ENCODE results near the gene EIF3J.
"Not testable (repeated sequence)": the region's sequence is repeated elsewhere in the genome, so short reads cannot be mapped to it uniquely, and the experiment has no call there.

The EIF3J gene

DNA sequence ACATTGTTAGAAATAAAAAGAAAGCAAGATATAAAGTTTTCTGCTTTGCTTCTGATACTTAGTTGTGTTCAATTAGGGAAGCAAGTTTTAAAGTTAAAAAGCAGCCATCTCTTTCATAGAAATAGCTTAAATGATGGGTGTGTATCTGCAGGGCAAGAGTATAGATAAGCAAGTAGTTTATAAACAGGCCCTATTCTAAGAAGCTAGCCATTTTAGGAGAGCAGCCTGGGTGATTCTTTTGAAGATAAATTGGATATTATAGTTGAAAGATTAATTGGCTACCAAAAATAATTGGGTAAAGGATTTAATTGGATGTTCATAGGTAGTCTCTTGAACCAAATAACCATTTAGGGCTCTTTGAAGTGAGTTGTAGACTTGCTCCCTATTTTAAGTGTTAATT is 5.6 kb downstream of the EIF3J start:
- H3K4me3 ChIP-seq (replicated peaks; ENCODE audit: low read depth, low read length), result no peak overlapping the region
- DNase-seq (ENCODE audit: low read depth), result no peak
- TF ChIP-seq, protein P1, sequence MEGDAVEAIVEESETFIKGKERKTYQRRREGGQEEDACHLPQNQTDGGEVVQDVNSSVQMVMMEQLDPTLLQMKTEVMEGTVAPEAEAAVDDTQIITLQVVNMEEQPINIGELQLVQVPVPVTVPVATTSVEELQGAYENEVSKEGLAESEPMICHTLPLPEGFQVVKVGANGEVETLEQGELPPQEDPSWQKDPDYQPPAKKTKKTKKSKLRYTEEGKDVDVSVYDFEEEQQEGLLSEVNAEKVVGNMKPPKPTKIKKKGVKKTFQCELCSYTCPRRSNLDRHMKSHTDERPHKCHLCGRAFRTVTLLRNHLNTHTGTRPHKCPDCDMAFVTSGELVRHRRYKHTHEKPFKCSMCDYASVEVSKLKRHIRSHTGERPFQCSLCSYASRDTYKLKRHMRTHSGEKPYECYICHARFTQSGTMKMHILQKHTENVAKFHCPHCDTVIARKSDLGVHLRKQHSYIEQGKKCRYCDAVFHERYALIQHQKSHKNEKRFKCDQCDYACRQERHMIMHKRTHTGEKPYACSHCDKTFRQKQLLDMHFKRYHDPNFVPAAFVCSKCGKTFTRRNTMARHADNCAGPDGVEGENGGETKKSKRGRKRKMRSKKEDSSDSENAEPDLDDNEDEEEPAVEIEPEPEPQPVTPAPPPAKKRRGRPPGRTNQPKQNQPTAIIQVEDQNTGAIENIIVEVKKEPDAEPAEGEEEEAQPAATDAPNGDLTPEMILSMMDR (IDR thresholded peaks at IDR 0.05; ENCODE audit: low read length, missing control alignments), result no peak

DNA sequence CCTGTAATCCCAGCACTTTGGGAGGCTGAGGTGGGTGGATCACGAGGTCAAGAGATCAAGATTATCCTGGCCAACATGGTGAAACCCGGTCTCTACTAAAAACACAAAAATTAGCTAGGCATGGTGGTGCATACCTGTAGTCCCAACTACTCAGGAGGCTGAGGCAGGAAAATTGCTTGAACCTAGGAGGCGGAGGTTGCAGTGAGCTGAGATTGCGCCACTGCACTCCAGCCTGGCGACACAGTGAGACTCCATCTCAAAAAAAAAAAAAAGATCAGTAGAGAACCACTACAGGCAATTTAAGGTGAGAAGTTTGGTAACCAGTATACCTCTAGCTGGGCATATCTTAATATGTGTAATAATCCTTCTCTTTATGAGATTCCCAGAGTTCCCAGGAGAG is 7.8 kb downstream of the EIF3J start:
- not testable (repeated sequence) for H3K4me3 ChIP-seq (replicated peaks; ENCODE audit: low read depth, low read length); DNase-seq (ENCODE audit: low read depth)

DNA sequence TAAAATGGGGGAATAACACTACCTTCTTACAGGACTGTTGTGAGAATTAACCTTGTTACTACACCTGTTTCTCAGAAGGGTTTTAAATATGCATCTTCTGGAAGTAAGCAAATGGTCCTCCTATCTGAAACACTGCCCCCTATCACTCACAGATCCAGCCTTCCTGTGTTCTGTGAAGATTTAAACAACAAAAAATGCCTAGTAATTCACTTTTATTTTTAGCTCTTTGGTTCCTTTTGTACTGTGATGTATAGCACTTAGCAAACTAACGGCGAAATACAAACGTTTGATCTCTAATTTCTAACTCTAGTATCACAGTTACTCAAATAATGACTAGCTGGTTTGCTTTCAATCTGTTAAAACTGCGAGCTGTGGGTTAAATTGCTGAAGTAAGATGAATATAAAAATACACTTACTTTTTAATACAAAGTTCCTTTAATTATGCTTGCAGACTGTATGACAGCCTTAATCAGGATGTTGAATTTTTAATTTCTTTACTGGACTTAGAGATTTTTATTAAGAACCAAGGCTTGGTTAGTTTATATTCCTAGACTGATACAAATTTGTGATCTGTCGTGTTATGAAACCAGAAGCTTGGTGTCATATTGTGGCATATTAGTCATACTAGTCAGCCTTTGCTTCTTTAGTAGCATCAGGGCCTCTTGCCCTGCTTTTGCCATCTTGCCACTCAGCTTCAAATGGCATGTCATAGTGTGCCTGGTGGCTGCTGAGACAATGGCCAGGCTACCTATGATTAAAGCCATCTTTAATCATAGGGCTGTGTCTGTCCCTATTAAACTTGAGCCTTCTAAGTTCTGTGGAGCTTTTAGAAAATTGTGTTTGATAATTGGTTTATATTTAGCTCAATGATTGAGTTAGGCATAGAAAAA is 9.2 kb downstream of the EIF3J start:
- no peak overlapping the region for H3K4me3 ChIP-seq (replicated peaks; ENCODE audit: low read depth, low read length)
- TF ChIP-seq, protein P1 (IDR thresholded peaks at IDR 0.05; ENCODE audit: low read length, missing control alignments), result peak; percentile 41
- peak; percentile 29 for DNase-seq (ENCODE audit: low read depth)

DNA sequence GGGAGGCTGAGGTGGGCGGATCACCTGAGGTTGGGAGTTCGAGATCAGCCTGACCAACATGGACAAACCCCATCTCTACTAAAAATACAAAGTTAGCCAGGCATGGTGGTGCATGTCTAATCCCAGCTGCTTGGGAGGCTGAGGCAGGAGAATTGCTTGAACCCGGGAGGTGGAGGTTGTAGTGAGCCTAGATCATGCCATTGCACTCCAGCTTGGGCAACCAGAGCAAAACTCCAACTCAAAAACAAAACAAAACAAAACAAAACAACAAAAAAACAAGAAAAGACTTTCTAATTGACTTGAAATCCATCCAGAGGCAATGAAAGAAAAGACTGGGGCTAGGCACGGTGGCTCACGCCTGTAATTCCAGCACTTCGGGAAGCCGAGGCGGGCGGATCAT is 12.2 kb downstream of the EIF3J start:
- DNase-seq (ENCODE audit: low read depth); H3K4me3 ChIP-seq (replicated peaks; ENCODE audit: low read depth, low read length): not testable (repeated sequence)

DNA sequence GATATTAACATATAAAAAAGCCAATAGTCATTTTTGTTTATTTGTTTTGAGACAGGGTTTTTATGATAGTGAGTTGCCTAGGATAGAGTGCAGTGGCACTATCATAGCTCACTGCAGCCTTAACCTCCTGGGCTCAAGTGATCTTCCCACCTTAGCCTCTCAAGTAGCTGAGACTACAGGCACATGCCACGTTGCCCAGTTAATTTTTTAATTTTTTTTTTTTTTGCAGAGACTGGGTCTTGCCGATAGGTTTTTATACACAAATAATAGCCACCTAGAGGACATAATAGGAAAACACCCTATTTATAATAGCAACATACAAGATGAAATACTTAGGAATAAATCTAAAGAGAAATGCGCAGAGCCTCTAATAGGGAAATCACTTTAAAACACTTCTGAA is 13.3 kb downstream of the EIF3J start:
- no peak overlapping the region for H3K4me3 ChIP-seq (replicated peaks; ENCODE audit: low read depth, low read length)
- peak; percentile 67 for DNase-seq (ENCODE audit: low read depth)
- TF ChIP-seq, protein P1 (IDR thresholded peaks at IDR 0.05; ENCODE audit: low read length, missing control alignments), result peak; percentile 41

DNA sequence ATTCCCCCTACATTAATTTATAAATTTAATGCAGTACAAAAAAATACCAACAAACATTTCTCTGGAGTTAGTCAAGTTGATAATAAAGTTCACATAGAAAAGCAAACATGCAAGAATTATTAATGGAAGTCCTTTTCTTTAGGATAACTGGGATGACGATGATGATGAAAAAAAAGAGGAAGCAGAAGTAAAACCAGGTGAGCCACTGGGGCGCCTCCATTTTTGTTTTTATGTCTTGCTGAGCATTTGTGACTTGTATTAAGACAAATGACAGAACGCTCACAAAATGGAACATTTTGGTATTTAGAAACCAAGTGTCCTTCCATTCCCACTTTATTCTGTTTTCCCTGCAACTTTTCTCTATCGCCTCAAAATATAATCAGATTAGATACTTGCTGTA is 13.8 kb downstream of the EIF3J start:
- no peak for DNase-seq (ENCODE audit: low read depth)
- H3K4me3 ChIP-seq (replicated peaks; ENCODE audit: low read depth, low read length), result no peak overlapping the region
- TF ChIP-seq, protein P1 (IDR thresholded peaks at IDR 0.05; ENCODE audit: low read length, missing control alignments), result no peak

DNA sequence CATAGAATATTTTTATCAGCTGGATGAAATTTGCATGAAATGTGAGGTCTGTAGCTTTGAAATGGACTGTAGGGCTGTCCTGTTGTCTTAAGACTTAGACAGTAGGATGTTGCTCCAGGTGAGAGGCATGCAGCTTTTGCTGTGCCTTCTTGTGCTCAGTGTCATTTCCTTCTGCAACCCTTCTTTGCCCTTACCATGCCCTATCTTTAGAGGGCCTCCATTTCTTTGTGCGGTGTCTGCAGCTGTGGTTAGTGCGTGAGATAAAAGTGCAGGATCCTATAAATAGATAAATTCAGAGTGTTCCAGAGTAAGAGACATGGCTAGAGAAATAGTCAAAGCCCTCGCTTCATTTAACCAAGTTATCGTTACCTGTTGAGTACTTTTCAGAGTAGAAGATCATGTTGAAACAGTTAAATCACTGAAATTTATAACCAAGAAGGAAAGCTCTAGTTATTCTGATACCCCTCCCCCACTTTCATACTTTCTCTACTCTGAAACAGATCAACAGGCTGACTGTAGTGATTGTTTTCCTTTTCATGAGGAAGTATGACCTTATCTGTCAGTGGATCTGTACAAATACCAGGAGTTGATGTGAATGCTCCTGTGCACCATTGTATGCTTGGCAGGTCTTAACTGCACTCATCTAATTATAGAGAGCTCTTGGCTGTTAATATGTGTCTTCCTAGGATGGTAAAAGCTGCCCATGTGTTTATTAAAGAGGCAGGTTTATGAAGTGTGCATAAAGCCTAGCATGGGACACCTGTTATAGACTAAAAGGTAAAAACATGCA is 18.2 kb downstream of the EIF3J start:
- DNase-seq (ENCODE audit: low read depth), result no peak
- TF ChIP-seq, protein P1 (IDR thresholded peaks at IDR 0.05; ENCODE audit: low read length, missing control alignments), result no peak

DNA sequence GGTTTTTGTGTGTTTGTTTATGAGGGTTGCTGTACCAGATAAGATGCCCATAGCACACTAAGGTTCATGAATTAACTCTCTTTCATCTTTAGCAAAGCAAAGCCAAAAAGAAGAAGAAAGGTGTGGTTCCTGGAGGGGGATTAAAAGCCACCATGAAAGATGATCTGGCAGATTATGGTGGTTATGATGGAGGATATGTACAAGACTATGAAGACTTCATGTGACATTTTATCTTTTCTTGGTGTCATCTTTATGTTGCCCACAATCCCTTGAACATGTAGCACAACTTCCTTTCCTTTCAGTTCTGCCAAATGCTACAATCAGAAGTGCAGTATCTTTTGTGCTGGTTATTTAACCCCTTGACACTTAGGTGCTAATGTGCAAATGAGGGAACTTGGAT is 24.0 kb downstream of the EIF3J start:
- DNase-seq (ENCODE audit: low read depth); H3K4me3 ChIP-seq (replicated peaks; ENCODE audit: low read depth, low read length): not testable (repeated sequence)

More for the DNA sequence above, 18.2 kb downstream of the EIF3J start:
- no peak overlapping the region for H3K4me3 ChIP-seq (replicated peaks; ENCODE audit: low read depth, low read length)

Measured in fibroblast of pulmonary artery (primary cell).